Activated CD4-positive, alpha-beta T cell treated with anti-CD3 and anti-CD28 coated beads, Interleukin-2, amount 50 U/mL, for 24 hours (primary cell): ENCODE measurements around the gene ATP4A.
"Not testable (repeated sequence)": the region's sequence is repeated elsewhere in the genome, so short reads cannot be mapped to it uniquely, and the experiment has no call there.

Source experiments
- DNase-seq, 2 donors: peaks; one replicate each; pipeline ENCODE4 v3.0.0-alpha.2; 2020; ENCODE audit warnings: low read depth in 1 of 2, low spot score in 1 of 2

The ATP4A gene

DNA sequence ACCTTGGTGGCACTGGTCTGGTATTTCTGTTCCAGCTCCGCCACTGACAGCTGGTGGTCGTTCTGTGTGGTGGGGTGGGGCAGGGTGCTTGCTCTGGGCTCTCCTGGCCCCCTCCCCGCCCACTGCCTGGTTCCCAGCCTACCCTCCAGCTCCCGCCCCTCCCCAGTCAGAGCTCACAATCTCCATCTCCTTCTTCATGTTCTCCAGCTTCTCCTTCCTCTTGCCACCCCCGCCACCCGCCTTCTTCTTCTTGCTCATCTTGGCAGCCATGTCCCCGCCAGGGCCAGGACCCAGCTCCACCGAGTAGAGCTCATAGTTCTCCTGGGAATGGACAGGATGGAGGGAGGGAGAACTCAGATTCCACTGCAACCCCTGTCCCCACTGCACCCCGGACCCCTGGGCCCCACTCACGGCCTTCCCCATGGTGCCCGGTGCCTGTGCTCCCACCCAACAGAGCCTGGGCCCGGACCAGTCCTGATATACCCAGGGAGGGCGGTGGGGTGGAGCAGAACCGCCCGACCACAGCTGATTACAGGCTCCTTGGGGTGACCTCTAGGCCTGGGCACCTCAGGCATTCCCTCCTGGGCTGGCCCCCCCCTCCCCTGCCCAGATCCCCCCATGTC lies at the start of gene ATP4A:
Gene ATP4A (minus strand): TSS at position 452 of the 623 bp plus-strand sequence. CDS start 29 bp downstream, at position 423.
- DNase-seq, result no peak

DNA sequence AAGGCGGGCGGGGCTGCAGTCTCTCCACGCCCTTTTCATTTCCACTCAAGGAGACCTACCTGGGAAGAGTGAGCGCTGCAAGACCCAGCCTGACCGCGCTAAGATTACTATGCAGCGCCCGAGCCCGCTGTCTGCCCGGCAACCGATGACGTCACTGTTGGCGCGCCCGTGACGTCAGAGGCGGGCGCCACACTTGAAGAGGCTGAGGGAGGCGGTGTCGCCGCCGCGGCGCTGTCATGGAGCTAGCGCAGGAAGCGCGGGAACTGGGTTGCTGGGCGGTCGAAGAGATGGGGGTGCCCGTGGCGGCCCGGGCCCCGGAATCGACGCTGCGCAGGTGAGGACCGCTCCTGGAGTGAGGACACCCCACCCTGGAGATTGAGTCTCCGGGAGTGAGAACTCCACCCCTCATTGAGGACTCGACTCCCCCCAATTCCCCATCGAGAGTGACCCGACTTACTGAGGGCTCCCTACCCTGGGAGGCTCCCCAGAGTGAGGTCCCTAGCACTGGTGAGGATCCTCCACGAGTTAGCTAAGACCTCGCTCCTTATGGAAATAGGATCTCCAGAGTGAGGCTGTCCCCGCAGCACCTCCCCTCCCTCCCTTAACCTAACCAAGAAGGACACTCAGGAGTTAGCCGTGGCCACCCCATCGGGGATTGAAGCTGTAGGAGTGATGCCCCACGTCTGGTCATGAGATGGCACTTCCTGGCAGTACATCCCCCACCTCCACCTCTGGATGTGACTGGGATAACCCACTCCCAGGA lies 49.3 kb upstream of the ATP4A start, which contains the start of gene HAUS5:
Gene HAUS5 (plus strand): TSS at position 177 of the 763 bp plus-strand sequence. CDS start 60 bp downstream, at position 237.
- DNase-seq, result peak; percentile 94 to 96

DNA sequence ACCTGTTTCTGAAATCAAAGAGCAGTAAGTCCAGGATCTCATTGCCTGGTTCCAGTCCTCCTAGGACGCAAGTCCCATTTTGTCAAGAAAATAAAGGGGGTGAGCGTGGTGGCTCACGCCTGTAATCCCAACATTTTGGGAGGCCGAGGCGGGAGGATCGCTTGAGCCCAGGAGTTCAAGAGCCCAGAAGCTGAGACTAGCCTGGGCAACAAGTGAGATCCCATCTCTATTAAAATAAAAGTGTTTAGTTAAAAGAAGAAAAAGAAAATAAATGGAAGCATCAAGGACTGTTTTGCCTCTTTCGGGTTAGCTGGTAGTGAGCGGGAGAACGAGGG lies 48.7 kb upstream of the ATP4A start:
- no peak for DNase-seq

DNA sequence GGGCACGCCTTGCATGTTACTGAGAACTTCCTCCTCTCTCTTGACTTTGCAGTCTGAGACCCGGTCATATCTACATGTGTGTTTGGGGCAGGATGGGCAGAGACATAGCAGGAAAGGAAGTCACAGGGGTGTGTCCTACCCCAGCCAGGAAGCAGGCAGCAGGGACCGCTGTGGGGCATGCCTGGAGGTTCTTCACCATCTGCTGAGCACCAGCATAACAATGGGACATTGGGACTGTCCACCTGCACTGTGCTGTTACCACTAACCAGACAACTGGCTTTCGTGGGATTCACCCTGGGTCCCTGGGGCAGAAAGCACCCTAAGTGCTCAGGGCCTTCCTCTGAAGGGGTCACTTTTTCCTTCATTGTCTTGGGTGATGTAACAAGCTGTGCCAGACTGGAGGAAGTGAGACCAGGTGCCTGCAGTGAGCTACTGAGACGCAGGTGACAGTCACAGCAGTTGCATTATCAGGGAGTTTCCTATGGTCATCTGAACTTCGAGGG lies 46.4 kb upstream of the ATP4A start:
- DNase-seq, result no peak

DNA sequence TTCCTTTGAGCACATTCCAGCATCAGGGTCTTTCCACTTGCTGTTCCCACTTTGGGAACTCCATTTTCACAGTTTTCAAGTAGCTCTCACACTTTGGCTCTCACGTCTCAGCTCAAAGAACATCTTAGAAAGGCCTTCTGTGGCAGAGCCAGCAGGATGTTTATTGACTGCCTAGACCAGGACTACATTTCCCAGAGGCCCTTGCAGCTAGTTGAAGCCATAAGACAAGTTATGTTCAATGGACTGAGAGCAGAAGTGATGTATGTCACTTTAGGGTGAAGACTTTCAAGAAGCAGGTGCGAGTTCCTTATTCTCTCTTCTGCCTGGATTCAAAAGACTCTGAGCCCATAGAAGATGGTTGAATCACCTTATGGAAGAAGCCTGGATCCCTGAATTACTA lies 44.8 kb upstream of the ATP4A start:
- no peak for DNase-seq

DNA sequence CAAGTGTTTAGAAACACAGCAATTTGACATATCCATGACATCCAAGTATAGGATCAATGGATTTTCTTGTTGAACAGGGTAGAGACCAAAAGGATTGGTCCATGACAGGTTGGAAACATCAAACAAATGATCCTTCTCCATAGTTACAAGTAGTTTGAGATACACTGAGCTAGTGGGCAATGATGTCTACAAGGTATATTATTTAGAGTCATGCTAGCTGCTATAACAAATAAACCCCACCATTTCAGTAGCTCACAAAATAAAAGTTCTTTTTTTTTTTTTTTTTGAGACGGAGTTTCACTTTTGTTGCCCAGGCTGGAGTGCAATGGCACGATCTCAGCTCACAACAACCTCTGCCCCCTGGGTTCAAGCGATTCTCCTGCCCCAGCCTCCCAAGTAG lies 44.2 kb upstream of the ATP4A start:
- no peak for DNase-seq

DNA sequence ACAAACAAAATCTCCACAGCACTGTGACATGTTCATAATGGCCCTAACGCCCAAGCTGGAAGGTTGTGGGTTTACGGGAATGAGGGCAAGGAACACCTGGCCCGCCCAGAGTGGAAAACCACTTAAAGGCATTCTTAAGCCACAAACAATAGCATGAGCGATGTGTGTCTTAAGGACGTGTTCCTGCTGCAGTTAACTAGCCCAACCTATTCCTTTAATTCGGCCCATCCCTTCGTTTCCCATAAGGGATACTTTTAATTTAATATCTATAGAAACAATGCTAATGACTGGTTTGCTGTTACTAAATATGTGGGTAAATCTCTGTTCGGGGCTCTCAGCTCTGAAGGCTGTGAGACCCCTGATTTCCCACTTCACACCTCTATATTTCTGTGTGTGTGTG lies 43.7 kb upstream of the ATP4A start:
- not testable (repeated sequence) for DNase-seq

DNA sequence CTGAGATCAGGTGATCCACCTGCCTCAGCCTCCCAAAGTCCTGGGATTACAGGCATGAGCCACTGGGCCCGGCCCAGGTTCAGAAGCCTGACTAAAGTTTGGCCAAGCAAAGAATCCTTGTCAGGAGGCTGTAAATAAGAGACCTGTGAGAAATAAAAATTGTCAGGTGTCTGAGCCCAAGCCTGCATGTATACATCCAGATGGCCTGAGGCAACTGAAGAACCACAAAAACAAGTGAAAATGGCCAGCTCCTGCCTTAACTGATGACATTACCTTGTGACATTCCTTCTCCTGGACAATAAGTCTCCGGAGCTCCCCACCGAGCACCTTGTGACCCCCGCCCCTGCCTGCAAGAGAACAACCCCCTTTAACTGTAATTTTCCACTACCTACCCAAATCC lies 41.0 kb upstream of the ATP4A start:
- DNase-seq, result not testable (repeated sequence)

DNA sequence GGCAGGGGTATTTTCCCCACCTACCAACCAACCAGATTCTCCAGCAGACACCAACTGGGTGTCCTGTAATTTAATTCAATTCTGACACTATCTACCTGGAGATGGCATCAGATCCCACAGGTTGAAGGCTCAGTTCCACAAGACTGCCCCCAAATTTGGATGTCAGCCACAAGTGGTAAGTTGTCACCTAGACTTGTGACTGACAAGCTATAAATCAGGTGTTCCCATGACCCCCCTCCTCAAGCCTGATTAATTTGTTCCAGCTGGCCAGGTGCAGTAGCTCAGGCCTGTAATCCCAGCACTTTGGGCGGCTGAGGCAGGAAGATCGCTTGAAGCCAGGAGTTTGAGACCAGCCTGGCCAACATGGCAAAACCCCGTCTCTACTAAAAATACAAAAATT lies 38.5 kb upstream of the ATP4A start:
- DNase-seq, result no peak

DNA sequence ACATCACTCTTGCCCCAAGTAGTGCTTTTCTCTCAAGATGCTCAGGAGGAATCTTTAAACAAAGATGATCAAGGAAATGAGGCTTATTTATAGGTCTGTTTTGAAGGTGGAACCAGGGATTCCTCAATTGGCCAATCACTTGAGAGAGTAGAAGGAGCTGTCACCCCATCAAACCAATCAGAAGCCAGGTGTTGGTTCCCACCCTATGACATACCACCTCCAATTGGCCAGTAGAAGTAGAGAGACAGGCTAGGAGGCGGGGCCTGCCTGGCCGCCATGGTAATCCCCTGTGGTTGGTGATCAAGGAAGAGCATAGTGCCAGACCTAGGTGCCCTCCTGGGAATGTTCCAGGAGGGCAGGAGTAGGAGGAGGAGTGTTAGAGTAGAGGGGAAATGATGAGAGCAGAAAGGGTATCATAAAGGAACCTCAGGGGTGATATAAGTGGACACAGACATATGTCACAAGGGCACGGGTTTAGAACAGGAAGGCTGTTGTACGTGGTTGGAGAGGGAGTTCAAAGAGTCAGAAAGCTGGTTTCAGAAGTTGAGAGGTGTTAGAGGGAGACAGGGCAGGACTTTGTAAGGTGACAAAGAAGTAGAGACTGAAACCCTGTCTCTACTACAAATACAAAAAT lies 33.0 kb upstream of the ATP4A start:
- no peak for DNase-seq

DNA sequence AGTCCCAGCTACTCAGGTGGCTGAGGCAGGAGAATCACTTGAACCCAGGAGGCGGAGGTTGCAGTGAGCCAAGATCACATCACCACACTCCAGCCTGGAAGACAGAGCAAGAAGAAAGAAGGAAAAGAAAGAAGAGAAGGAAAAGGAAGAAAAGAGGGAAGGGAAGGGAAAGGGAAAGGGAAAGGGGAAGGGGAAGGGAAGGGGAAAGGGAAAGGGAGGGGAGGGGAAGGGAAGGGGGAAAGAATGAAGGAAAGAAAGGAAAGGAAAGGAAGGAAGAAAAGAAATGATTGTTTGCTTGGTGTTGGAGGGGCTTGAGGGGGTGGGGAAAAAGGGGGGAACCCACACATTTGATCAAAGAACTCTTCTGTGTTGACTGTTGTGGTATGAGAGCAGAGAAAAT lies 32.5 kb upstream of the ATP4A start:
- DNase-seq, result no peak

DNA sequence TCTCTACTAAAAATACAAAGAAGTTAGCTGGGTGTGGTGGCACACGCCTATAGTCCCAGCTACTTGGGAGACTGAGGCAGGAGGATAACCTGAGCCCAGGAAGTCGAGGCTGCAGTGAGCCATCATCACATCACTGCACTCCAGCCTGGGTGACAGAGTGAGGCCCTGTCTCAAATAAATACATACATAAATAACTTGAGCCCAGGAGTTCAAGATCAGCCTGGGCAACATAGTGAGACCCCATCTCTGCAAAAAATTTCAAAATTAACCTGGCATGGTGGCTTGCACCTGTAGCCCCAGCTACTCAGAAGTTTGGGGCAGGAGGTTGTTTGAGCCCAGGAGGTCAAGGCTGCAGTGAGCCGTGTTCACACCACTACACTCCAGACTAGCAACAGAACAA lies 31.6 kb upstream of the ATP4A start:
- DNase-seq, result not testable (repeated sequence)

DNA sequence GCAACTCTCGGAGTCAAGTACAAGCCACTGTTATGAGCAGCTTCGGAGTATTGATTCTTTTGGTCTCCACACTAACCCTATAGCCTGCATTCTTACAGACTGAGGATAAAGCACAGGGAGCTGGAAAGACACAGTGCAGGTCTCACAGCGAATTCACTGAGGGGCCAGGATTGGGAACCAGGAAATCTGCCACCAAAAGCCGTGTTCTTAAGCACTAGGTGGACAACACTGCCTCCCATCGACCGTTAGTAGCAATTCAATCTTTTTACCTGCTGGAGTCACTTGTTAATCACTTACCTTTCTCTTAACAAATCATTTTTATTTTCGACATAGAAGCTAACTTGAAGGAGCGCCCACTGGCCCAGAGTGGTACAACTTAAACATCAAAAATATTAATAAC lies 28.8 kb upstream of the ATP4A start:
- DNase-seq, result no peak

DNA sequence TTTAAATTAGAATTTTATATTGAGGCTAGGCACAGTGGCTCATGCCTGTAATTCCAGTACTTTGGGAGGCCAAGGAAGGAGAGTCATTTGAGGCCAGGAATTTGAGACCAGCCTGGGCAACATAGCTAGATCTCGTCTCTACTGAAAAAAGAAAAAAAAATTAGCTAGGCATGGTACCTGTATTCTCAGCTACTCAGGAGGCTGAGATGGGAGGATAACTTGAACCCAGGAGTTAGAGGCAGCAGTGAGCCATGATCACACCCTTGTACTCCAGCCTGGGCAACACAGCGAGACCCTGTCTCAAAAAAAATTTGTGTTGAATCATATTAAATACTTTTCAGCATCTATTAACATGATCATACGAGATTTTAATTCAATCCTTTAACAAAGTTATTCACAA lies 27.4 kb upstream of the ATP4A start:
- DNase-seq, result no peak

DNA sequence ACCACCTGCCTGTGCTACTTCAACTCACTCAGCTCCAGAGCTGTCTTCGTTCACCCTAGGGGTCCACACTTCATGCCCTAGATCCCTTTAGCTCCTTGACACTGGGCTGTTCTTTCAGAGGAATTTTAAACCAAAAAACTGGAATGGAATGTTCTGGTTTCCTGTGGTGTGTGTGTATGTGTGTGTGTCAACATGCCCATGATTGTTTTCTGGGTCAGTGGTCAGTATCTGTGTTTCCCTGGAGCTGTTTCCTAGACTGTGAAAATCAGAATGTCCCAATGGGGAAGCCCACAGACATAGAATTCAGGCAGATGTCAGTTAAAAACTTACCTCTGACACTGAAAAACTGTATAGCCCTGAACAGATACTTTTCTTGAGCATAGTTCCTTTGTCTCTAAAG lies 23.9 kb upstream of the ATP4A start:
- no peak for DNase-seq

DNA sequence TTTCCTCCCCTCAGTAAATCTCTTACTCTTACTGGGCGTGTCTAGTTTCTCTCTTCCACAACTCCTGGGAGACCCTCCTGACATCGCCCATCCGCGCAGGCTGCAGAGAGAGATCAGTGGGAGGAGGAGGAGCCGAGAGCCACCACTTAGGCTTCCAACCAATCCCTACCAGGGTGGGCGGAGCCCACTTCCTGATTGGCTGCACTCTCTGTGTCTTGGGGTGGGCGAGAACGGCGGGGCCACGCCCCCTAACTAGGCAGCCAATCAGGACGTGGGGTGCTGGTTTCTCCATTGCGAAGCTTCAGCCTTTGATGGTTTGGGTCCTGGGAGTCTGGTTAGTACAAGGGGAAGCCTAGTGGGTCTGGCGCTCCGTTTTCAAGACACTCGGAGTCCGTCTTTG lies 22.4 kb upstream of the ATP4A start, which contains the start of gene PMIS2:
Gene PMIS2 (plus strand): TSS at position 326 of the 400 bp plus-strand sequence. CDS start 87 bp downstream, outside the sequence.
- no peak for DNase-seq

DNA sequence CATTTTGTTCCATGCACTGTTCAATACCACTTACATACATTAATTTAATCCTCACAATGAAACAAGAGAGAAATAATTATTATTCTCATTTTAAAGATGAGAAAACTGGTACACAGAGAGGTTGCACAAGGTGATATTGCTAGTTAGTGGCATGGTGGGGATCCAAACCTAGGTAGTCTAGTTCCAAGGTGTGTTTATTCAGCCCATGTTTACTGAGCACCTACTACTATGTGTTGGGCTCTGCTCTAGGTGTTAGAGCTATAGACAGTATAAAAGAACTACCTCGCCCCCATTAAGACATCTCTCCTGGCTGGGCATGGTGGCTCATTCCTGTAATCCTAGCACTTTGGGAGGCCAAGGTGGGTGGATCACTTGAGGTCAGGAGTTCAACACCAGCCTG lies 19.3 kb upstream of the ATP4A start:
- DNase-seq, result no peak

DNA sequence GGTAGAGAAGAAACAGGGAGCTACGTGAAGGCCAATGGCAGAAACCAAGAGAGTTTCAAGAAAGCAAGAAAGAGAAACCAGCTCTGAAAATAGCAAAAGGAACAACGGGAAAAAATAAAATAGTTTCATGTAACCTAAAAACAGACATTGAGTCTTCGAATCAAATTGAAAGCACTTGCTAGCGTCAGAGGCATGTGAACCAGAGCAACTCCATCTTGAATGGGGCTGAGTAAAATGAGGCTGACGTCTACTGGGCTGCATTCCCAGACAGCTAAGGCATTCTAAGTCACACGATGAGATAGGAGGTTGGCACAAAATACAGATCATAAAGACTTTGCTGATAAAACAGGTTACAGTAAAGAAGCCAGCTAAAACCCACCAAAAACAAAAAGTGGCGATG lies 15.2 kb upstream of the ATP4A start:
- DNase-seq, result no peak

DNA sequence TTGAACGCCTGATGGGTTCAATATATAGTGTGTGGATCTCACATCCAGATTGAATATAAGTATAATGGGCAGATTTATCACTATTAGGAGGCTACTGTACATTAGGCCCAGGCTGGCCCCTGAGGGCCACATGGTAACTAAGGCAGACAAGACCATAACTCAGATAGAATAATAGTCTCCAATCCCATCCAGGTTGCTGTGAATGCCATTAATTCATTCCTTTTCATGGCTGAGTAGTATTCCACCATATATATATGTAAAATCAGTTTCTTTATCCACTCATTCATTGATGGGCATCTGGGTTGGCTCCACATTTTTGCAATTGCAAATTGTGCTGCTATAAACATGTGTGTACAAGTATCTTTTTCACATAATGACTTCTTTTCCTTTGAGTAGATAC lies 14.5 kb upstream of the ATP4A start:
- no peak for DNase-seq

DNA sequence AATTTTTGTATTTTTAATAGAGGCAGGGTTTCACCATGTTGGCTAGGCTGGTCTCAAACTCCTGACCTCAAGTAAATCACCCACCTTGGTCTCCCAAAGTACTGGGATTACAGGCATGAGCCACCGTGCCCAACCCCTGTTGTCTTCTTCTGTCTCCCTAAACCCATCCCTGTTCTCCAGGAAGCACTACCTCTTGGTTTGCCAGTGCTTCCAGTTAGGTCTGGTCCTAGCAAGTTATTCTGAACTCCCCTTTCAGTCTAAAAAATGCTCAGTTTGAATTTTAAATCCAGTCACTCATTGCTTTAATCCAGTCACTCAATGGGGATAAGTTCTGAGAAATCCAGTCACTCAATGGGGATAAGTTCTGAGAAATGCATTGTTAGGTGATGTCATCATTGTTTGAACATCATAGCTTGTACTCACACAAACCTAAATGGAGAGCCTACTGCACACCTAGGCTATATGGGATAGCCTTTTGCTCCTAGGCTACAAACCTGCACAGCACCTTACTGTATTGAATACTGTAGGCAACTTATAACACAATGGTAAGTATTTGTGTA lies 8.0 kb upstream of the ATP4A start:
- no peak for DNase-seq

DNA sequence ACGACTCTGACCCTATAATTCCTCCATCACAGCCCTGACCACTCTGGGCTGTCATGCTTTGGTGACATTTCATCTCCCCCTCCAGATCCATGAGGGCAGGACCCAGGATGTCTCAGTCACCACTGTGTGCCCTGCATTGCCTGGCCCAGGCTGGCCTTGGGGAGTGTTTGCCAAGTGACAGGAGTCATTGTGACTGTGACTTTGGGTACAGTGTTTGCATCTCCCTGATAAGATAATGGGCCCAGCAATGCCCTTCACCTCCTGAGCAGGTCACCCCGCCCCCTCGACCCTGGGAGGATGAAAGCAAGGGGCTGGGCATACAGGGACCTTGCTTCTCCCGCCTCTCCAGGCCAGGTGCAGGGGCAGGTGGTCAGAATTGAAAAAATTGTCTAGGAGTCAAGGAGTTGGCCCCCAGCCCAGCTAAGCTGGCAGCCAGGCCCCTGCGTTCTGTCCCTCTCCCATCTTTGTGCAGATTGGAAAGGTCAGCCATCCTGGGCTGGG lies 5.9 kb upstream of the ATP4A start:
- no peak for DNase-seq

DNA sequence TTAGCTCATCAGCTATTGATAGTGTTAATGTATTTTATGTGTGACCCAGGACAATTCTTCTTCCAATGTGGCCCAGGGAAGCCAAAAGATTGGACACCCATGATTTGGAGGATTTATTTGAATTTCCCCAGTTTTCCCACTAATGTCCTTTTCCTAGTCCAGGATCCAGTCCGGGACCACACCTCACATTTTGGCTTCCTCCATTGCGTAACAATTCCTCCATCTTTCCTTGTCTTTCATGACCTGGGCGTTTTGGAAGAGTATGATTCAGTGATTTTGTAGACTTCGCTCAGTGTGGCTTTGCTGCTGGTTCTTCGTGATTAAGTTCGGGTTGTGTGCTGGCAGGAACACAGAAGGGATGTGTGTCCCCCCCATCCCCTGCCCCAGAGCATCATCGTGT lies 3.3 kb upstream of the ATP4A start:
- no peak for DNase-seq
